HG03378 (cell line): Measurements from ENCODE around the gene SHISAL1.

ENCODE experiments used
- ATAC-seq: cut with Tn5 transposase; IDR thresholded peaks from one replicate; pipeline ENCODE4 v1.9.1; 2021; ENCODE audit warnings: mild to moderate bottlenecking, moderate library complexity; ENCODE audit not compliant: unreplicated experiment

SHISAL1 gene

GRCh38 chr22:44213489-44214043 lies 99.2 kb downstream of the SHISAL1 start:
- no peak for ATAC-seq

- ATAC-seq, result no peak
These were observed 99.8 kb downstream of the SHISAL1 start for GRCh38 chr22:44212936-44213335.

GRCh38 chr22:44211946-44212930 lies 100.5 kb downstream of the SHISAL1 start:
- ATAC-seq, result no peak

GRCh38 chr22:44211256-44211945 lies 101.3 kb downstream of the SHISAL1 start:
- ATAC-seq, result no peak

GRCh38 chr22:44210722-44211121 lies 102.0 kb downstream of the SHISAL1 start:
- no peak for ATAC-seq

- ATAC-seq, result no peak
These were observed 103.4 kb downstream of the SHISAL1 start for GRCh38 chr22:44209343-44209742.

- ATAC-seq, result no peak
These were observed 104.8 kb downstream of the SHISAL1 start for GRCh38 chr22:44207981-44208317.

GRCh38 chr22:44207173-44207980 lies 105.4 kb downstream of the SHISAL1 start:
- ATAC-seq, result no peak

- ATAC-seq, result no peak
These were observed 106.1 kb downstream of the SHISAL1 start for GRCh38 chr22:44206696-44207095.

GRCh38 chr22:44206330-44206645 lies 106.5 kb downstream of the SHISAL1 start:
- no peak for ATAC-seq

GRCh38 chr22:44205516-44206329 lies 107.0 kb downstream of the SHISAL1 start:
- ATAC-seq, result no peak

GRCh38 chr22:44204739-44205515 lies 107.8 kb downstream of the SHISAL1 start:
- no peak for ATAC-seq

- no peak for ATAC-seq
These were observed 109.5 kb downstream of the SHISAL1 start for GRCh38 chr22:44203203-44203602.

- ATAC-seq, result no peak
These were observed 110.4 kb downstream of the SHISAL1 start for GRCh38 chr22:44202261-44202789.

GRCh38 chr22:44201665-44202064 lies 111.1 kb downstream of the SHISAL1 start:
- no peak for ATAC-seq

GRCh38 chr22:44200855-44201550 lies 111.7 kb downstream of the SHISAL1 start:
- ATAC-seq, result no peak

GRCh38 chr22:44200451-44200850 lies 112.3 kb downstream of the SHISAL1 start:
- no peak for ATAC-seq

GRCh38 chr22:44199866-44200265 lies 112.9 kb downstream of the SHISAL1 start:
- ATAC-seq, result no peak

- no peak for ATAC-seq
These were observed 113.6 kb downstream of the SHISAL1 start for GRCh38 chr22:44199164-44199563.
